GM19240 (cell line): Measurements from ENCODE around the gene NPIPA1.
"Not testable (repeated sequence)": the region's sequence is repeated elsewhere in the genome, so short reads cannot be mapped to it uniquely, and the experiment has no call there.

Source experiments
- DNase-seq: peaks from one replicate; pipeline ENCODE4 v3.0.0; 2011; ENCODE audit warnings: low spot score; ENCODE audit not compliant: insufficient read length

Gene NPIPA1

GRCh38 chr16:14937143-14937542, at the start of gene NPIPA1:
TSS of gene NPIPA1 (plus strand) at chr16:14937443. CDS start at chr16:14937443, 0 bp downstream.
- DNase-seq = not testable (repeated sequence)

GRCh38 chr16:14892111-14892510, 45.1 kb upstream of the NPIPA1 start:
- DNase-seq = not testable (repeated sequence)

GRCh38 chr16:14895382-14895781, 41.9 kb upstream of the NPIPA1 start:
- DNase-seq = not testable (repeated sequence)

- not testable (repeated sequence) for DNase-seq
Observed at GRCh38 chr16:14896023-14896422, 41.2 kb upstream of the NPIPA1 start.

GRCh38 chr16:14897006-14897664, 40.1 kb upstream of the NPIPA1 start:
- not testable (repeated sequence) for DNase-seq

- not testable (repeated sequence) for DNase-seq
Observed at GRCh38 chr16:14898162-14898561, 39.1 kb upstream of the NPIPA1 start.

GRCh38 chr16:14903191-14903957, 33.9 kb upstream of the NPIPA1 start:
- DNase-seq = not testable (repeated sequence)

GRCh38 chr16:14909744-14910143, 27.5 kb upstream of the NPIPA1 start:
- not testable (repeated sequence) for DNase-seq

- DNase-seq = not testable (repeated sequence)
Observed at GRCh38 chr16:14910833-14911629, 26.2 kb upstream of the NPIPA1 start.

GRCh38 chr16:14911954-14912353, 25.3 kb upstream of the NPIPA1 start:
- not testable (repeated sequence) for DNase-seq

GRCh38 chr16:14912588-14912987, 24.7 kb upstream of the NPIPA1 start:
- DNase-seq = not testable (repeated sequence)

- DNase-seq = not testable (repeated sequence)
Observed at GRCh38 chr16:14918504-14918903, 18.7 kb upstream of the NPIPA1 start.

GRCh38 chr16:14919837-14920600, 17.2 kb upstream of the NPIPA1 start:
- not testable (repeated sequence) for DNase-seq

GRCh38 chr16:14922285-14922684, 15.0 kb upstream of the NPIPA1 start:
- DNase-seq = not testable (repeated sequence)

- DNase-seq = not testable (repeated sequence)
Observed at GRCh38 chr16:14922968-14923367, 14.3 kb upstream of the NPIPA1 start.

- DNase-seq = not testable (repeated sequence)
Observed at GRCh38 chr16:14923394-14924088, 13.7 kb upstream of the NPIPA1 start.

- DNase-seq = not testable (repeated sequence)
Observed at GRCh38 chr16:14924359-14924758, 12.9 kb upstream of the NPIPA1 start.

- DNase-seq = not testable (repeated sequence)
Observed at GRCh38 chr16:14924982-14925381, 12.3 kb upstream of the NPIPA1 start.

GRCh38 chr16:14928064-14928714, 9.1 kb upstream of the NPIPA1 start:
- not testable (repeated sequence) for DNase-seq

GRCh38 chr16:14929176-14929575, 8.1 kb upstream of the NPIPA1 start:
- not testable (repeated sequence) for DNase-seq
